Stimulated activated CD4-positive, alpha-beta T cell treated with anti-CD3 and anti-CD28 coated beads, Interleukin-1b, Interleukin-23, amount 100 ng/mL, for 48 hours (primary cell): Measurements from ENCODE around the gene ZNF831.
A peak's percentile ranks its signal among the peaks of the same experiment; 100 is the strongest.

Experiments used
- DNase-seq: peaks from one replicate; pipeline ENCODE4 v3.0.0-alpha.2; 2020

ZNF831 gene

GRCh38 chr20:59217173-59217572, 53.6 kb downstream of the ZNF831 start:
- DNase-seq = no peak

- DNase-seq = no peak
Observed at GRCh38 chr20:59217794-59218280, 54.2 kb downstream of the ZNF831 start.

- DNase-seq = no peak
Observed at GRCh38 chr20:59219211-59219610, 55.6 kb downstream of the ZNF831 start.

- DNase-seq = no peak
Observed at GRCh38 chr20:59220161-59220560, 56.5 kb downstream of the ZNF831 start.

GRCh38 chr20:59221049-59221706, 57.6 kb downstream of the ZNF831 start:
- no peak for DNase-seq

GRCh38 chr20:59221707-59222252, 58.2 kb downstream of the ZNF831 start:
- no peak for DNase-seq

GRCh38 chr20:59222253-59223181, 58.9 kb downstream of the ZNF831 start:
- DNase-seq = peak; percentile 80

- DNase-seq = no peak
Observed at GRCh38 chr20:59223182-59223601, 59.6 kb downstream of the ZNF831 start.

GRCh38 chr20:59223750-59224149, 60.1 kb downstream of the ZNF831 start:
- DNase-seq = no peak

- DNase-seq = no peak
Observed at GRCh38 chr20:59224236-59224635, 60.6 kb downstream of the ZNF831 start.

- DNase-seq = no peak
Observed at GRCh38 chr20:59230385-59230784, 66.8 kb downstream of the ZNF831 start.

GRCh38 chr20:59231124-59231804, 67.6 kb downstream of the ZNF831 start:
- no peak for DNase-seq

- no peak for DNase-seq
Observed at GRCh38 chr20:59232618-59233017, 69.0 kb downstream of the ZNF831 start.

- no peak for DNase-seq
Observed at GRCh38 chr20:59235226-59235625, 71.6 kb downstream of the ZNF831 start.

- no peak for DNase-seq
Observed at GRCh38 chr20:59240006-59240405, 76.4 kb downstream of the ZNF831 start.

GRCh38 chr20:59242714-59243626, 79.3 kb downstream of the ZNF831 start:
- peak; percentile 30 for DNase-seq

GRCh38 chr20:59246691-59247400, 83.2 kb downstream of the ZNF831 start:
- DNase-seq = no peak

- no peak for DNase-seq
Observed at GRCh38 chr20:59247731-59248684, 84.4 kb downstream of the ZNF831 start.

- DNase-seq = no peak
Observed at GRCh38 chr20:59250293-59250692, 86.7 kb downstream of the ZNF831 start.

- DNase-seq = no peak
Observed at GRCh38 chr20:59253325-59253724, 89.7 kb downstream of the ZNF831 start.
